ENCODE measurements around the gene KLB.
A peak's percentile ranks its signal among the peaks of the same experiment; 100 is the strongest.
"Not testable (repeated sequence)": the region's sequence is repeated elsewhere in the genome, so short reads cannot be mapped to it uniquely, and the experiment has no call there.

The KLB gene

GRCh38 chr4:39426728-39427127 is 20.0 kb downstream of the KLB start:
- DNase-seq (ENCODE audit: low read depth in 2 of 2) = no peak

GRCh38 chr4:39427520-39428114 is 20.9 kb downstream of the KLB start:
- no peak for DNase-seq (ENCODE audit: low read depth in 2 of 2)

DNA sequence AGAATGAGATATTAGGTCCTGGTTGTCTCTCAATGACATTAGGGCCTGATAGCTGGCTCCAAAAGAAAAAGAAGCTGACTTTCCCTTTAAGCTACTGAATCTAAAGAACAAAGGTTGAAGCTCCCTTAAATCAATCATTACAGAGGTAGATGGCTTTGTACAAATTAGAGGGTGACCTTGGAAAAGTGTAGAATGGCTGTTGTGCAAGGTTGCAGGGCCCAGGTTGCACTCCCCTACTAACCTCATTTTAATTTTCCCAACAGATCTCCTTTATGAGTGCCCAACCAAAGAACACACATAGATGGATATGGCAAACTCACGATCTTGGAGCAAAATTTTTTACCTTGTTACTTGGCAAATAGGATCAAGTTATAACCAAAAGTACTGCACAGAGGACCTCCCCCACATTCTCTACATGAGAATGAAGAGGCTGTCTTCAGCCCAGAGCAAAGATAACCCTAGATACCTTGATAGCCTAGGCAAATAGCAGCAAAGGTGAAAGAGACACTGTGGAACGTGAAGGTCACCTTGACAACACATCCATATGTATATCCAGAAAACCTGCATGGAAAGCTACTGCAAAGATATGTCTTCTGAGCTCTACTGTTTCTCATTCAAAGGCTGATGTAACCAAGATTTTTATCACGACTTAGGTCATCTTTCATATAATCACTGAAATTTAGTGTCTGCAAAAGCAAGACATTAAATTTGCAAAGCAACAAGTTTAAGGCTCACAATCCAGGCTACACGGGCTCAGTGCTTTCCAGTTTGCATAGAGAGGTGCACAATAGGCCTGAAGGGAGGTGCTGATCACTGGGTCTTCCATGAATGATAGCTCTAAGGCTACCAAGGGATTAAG is 23.0 kb downstream of the KLB start:
- no peak for DNase-seq (ENCODE audit: low read depth in 2 of 2)

DNA sequence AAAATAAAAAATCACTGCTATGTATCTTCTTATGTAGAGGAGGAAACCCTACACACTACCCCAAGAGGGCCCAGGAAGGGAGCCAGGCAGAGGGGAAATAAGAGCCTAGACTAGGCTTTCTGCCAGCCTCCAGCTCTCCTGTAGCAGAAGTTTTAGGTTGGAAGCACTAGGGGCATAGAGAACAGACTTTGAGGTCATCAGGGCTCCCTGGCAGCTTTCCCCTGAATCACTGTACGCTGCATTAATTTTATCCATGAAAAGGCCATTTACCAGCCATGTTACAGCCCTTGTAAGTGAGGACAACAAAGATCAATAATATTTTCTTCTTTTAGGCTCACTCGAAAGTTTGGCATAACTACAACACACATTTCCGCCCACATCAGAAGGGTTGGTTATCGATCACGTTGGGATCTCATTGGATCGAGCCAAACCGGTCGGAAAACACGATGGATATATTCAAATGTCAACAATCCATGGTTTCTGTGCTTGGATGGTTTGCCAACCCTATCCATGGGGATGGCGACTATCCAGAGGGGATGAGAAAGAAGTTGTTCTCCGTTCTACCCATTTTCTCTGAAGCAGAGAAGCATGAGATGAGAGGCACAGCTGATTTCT is 27.3 kb downstream of the KLB start:
- no peak for DNase-seq (ENCODE audit: low read depth in 2 of 2)

DNA sequence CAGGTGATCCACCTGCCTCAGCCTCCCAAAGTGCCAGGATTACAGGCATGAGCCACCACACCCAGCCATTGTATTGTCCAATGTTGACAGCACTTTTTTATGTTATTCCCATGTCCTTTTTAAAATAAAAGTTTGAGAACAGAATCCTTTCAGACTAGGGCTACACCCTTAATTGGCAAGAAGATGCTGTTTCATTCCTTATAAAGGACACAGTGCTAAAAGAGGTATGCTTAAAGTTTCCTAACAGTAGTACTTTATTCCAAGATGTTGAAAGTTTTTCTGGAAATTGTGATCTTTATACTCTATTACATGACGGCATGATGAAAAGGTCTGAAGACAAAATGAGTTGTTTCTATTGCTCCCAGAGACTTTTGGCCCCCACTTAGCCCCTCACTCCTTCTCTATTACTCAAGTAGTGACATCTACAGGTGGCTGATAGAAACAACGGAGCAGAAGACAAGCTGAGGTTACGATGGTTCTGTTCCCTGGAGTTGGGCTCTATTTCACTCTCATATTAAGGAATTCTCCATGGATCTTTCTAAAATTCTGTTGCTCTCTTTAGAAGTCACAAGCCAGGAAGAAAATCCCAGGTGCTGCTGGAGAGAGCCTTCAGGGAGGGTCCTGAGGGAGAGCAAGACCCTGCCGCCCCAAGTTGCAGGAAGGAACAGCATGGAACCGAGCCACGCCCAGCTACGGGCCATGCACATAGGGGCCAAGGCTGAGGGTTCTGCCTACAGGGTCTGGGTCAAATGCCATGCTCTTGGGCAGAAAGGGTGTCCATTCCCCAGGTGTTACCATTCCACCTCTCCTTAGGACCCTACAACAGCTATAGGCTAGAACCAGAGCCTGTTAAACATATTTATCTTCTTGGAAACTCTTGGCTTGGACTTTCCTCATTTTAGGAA is 29.2 kb downstream of the KLB start:
- DNase-seq (ENCODE audit: low read depth in 2 of 2) = no peak

DNA sequence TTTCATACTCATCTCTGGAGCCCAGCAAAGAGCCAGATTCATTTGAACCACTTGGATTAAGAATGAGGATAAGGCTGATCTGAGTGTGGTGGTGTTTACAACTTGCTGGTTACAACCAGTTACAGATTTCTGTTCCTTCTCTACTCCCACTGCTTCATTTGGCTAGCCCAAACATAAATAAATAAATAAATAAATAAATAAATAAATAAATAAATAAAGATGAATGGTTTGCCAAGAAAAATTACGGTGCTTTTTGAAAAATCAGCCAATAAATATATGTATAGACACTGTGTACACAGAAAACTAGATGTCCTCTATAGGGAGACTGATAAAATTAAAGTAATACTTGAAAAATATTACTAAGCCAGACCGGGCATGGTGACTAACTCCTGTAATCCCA is 34.9 kb downstream of the KLB start:
- DNase-seq (ENCODE audit: low read depth in 2 of 2) = no peak

DNA sequence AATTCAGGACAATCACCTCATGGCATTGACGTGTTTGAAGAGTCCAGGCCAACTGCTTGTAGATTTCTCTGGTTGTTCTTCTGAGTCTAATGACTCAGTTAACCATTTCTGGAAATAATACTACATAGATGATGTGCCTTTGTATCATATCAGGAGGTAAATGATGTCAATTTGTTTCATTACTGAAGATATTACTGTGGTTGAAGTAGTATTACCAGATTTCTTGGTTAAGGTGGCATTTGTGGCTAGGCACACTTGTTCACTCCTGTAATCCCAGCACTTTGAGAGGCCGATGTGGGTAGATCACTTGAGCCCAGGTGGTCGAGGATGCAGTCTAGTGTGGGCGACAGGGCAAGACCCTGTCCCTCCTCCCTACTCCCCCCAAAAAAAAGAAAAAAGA is 36.3 kb downstream of the KLB start:
- no peak for DNase-seq (ENCODE audit: low read depth in 2 of 2)

DNA sequence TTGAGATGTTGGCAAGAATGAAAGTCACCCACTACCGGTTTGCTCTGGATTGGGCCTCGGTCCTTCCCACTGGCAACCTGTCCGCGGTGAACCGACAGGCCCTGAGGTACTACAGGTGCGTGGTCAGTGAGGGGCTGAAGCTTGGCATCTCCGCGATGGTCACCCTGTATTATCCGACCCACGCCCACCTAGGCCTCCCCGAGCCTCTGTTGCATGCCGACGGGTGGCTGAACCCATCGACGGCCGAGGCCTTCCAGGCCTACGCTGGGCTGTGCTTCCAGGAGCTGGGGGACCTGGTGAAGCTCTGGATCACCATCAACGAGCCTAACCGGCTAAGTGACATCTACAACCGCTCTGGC is 39.7 kb downstream of the KLB start:
- DNase-seq (ENCODE audit: low read depth in 2 of 2) = no peak

DNA sequence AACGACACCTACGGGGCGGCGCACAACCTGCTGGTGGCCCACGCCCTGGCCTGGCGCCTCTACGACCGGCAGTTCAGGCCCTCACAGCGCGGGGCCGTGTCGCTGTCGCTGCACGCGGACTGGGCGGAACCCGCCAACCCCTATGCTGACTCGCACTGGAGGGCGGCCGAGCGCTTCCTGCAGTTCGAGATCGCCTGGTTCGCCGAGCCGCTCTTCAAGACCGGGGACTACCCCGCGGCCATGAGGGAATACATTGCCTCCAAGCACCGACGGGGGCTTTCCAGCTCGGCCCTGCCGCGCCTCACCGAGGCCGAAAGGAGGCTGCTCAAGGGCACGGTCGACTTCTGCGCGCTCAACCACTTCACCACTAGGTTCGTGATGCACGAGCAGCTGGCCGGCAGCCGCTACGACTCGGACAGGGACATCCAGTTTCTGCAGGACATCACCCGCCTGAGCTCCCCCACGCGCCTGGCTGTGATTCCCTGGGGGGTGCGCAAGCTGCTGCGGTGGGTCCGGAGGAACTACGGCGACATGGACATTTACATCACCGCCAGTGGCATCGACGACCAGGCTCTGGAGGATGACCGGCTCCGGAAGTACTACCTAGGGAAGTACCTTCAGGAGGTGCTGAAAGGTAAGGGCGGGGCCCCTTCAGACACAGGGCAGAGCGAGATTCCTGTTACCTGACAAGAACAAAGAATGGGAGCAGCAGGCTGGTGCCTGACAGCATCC is 40.3 kb downstream of the KLB start:
- peak in 1 of 2 donors; percentile 48 for DNase-seq (ENCODE audit: low read depth in 2 of 2)

DNA sequence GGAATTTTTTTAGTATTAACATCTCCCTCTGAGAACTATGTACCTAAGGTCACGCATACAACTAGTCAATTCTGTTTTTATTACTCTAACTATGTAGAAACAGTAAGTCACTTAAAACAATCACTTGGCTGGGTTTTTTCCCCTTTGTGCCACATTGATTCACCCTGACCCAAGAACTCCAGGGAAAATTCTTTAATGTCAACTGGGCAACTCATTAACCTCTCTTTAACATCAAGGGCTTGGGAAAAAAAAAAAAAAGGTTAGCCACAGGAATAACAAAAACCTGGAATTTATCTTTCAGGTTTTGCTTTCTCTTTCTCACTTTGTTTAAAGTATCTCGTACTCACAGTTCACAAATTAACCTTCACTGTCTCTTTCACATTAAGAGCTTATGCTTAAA is 43.9 kb downstream of the KLB start:
- DNase-seq (ENCODE audit: low read depth in 2 of 2) = no peak

GRCh38 chr4:39451423-39452023 is 44.8 kb downstream of the KLB start:
- no peak for DNase-seq (ENCODE audit: low read depth in 2 of 2)

DNA sequence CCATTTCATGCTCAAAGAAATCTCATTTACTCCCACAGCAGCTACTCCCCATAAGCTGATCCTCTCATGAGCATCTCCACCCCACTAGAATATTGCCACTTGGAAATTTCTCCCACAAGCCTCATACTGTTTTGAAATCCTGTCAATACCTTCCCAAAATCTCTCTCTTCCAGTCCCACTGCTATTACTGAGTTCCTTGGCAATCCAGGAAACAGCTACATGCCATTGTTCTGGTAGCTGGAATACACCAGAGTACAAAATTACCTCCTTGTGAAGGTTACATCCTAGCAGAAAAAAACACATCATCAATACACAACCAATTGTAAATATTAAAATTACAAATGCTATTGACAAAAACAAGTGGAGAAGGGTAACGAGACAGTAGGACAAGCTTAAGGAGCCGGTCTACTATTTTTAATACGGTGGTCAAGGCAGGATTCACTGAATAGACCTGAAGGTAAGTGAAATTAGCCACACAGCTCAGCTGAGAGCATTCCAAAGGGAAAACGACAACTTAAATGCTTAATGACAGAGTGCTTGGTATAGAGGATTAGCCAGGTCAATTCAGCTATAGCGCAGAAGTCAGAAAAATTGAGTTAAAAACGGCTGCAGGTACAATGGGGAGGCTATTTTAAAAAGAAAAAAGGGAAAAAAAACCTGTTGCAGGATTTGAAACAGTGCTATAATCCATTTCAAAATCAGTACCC is 45.6 kb downstream of the KLB start:
- DNase-seq (ENCODE audit: low read depth in 2 of 2) = no peak

- DNase-seq (ENCODE audit: low read depth in 2 of 2) = no peak
Measured at GRCh38 chr4:39452860-39453587, 46.3 kb downstream of the KLB start.

DNA sequence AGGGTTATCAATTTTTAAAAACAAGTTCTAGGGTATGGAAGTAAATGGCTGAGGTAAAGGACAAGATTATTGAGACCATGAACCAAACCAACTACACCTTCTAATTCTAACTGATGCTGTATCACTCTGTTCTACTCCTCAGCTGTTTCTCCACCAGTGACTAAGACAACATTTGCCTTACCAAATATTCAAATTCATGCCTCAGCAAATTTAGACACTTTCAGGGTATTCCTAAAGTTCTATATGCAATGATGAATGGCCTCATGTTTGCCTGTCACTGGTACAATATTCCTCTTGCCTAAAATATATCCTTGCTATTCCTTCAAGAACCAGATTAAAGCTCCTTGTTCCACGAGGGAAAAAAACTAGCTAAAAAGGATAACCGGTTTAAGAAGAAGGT is 47.0 kb downstream of the KLB start:
- no peak for DNase-seq (ENCODE audit: low read depth in 2 of 2)

GRCh38 chr4:39455486-39455885 is 48.8 kb downstream of the KLB start:
- no peak for DNase-seq (ENCODE audit: low read depth in 2 of 2)

- no peak for DNase-seq (ENCODE audit: low read depth in 2 of 2)
Measured at GRCh38 chr4:39456946-39457763, 50.4 kb downstream of the KLB start.

GRCh38 chr4:39458161-39458504 is 51.4 kb downstream of the KLB start:
- DNase-seq (ENCODE audit: low read depth in 2 of 2) = not testable (repeated sequence)

DNA sequence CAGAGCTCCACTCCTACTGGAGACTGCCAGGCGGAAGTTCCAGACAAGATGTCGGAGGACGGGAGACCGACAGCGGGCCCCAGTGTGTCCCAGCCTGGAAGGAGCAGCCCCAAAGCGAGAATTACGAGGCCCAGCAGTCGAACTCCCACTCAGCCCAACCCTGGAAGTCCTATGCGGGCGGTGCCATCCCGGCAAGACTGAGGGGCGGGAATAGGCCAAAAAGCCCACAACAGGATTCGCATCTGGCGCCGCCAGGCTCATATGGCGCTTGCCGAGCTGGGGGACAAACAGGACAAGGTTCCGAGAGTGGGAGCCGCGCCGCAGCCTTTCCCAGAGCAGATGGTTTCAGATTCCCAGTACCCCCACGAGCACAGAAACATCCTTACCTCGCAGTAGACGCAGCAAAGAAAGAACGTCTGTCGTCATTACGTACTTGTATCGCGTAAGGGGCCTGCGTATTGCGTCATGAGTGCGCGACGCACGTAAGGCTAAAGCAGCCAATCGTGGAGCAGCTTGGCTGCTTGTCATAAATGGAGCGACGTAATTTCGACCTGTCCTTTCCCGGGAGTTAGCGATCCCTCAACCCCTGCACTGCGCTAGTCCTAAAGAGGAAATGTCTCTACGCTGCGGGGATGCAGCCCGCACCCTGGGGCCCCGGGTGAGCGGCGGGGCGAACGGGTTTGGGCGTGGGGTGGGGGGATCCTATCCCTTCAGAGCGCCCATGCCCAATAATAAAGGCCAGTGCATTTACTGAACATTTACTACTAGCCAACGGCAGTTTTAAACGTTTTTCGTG is 52.0 kb downstream of the KLB start, which contains the start of the genes LIAS and RPL9:
Gene LIAS, plus strand, starts transcription at position 552 of the 796 bp plus-strand sequence. Its CDS starts 62 bp downstream, at position 614.
Gene RPL9, minus strand, starts transcription at position 418 of the 796 bp plus-strand sequence. CDS start 483 bp downstream, outside the sequence.
- peak; percentile 90 for DNase-seq (ENCODE audit: low read depth in 2 of 2)
